Astrocyte (in vitro differentiated cells and primary cell): Measurements from ENCODE around the gene CYSTM1.

Experiments used
- EZH2 ChIP-seq: IDR thresholded peaks from 2 replicates; pipeline ENCODE4 v1.6.1; 2012; ENCODE audit warnings: mild to moderate bottlenecking, low read length, inconsistent platforms; ENCODE audit not compliant: insufficient read depth
- TF ChIP-seq, protein P1 (sequence below): IDR thresholded peaks from 2 replicates; pipeline ENCODE4 v1.5.1; 2011; ENCODE audit warnings: low read depth, mild to moderate bottlenecking, inconsistent platforms, low read length, moderate library complexity; ENCODE audit not compliant: insufficient read depth

DNA sequence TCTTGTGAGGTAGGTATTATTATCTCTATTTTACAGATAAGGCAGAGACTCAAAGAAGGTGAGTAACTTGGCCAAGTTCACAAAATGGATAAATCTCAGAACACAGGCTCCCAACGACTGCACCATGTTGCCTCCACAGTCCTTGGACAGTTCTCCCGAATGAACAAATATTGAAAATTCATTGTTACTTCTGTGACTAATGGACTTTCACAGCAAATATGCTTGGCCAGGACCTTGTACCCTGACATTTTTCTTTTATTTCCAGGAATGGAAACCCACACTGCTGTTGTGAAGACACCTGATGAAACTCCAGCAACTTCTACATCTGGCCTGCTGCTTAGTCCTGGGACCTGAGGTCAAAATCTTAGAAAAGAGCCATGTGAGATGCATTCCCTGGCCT, 2.5 kb upstream of the CYSTM1 start:
- TF ChIP-seq, protein P1, sequence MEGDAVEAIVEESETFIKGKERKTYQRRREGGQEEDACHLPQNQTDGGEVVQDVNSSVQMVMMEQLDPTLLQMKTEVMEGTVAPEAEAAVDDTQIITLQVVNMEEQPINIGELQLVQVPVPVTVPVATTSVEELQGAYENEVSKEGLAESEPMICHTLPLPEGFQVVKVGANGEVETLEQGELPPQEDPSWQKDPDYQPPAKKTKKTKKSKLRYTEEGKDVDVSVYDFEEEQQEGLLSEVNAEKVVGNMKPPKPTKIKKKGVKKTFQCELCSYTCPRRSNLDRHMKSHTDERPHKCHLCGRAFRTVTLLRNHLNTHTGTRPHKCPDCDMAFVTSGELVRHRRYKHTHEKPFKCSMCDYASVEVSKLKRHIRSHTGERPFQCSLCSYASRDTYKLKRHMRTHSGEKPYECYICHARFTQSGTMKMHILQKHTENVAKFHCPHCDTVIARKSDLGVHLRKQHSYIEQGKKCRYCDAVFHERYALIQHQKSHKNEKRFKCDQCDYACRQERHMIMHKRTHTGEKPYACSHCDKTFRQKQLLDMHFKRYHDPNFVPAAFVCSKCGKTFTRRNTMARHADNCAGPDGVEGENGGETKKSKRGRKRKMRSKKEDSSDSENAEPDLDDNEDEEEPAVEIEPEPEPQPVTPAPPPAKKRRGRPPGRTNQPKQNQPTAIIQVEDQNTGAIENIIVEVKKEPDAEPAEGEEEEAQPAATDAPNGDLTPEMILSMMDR, result no peak
- TF ChIP-seq EZH2, result no peak
